Measurements from ENCODE around the gene GRSF1.
"Not testable (repeated sequence)": the region's sequence is repeated elsewhere in the genome, so short reads cannot be mapped to it uniquely, and the experiment has no call there.

DNA sequence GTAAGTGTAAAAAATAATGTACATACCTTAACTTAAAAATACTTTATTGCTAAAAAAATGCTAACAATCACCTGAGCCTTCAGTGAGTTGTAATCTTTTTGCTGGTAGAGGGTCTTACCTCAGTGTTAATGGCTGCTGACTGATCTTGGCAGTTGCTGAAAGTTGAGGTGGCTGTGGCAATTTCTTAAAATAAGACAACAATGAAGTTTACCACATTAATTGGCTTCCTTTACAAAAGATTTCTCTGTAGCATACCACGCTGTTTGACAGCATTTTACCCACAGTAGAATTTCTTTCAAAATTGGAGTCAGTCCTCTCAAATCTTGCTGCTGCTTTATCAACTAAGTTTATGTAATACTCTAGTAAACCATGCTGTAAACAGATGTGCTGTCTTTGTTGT, 70.3 kb downstream of the GRSF1 start:
- not testable (repeated sequence) for TF ChIP-seq POLR2A (IDR thresholded peaks at IDR 0.05; ENCODE audit: low read depth, low read length); POLR2AphosphoS5 (IDR thresholded peaks at IDR 0.05; ENCODE audit: low read length)
- TF ChIP-seq, protein P1, sequence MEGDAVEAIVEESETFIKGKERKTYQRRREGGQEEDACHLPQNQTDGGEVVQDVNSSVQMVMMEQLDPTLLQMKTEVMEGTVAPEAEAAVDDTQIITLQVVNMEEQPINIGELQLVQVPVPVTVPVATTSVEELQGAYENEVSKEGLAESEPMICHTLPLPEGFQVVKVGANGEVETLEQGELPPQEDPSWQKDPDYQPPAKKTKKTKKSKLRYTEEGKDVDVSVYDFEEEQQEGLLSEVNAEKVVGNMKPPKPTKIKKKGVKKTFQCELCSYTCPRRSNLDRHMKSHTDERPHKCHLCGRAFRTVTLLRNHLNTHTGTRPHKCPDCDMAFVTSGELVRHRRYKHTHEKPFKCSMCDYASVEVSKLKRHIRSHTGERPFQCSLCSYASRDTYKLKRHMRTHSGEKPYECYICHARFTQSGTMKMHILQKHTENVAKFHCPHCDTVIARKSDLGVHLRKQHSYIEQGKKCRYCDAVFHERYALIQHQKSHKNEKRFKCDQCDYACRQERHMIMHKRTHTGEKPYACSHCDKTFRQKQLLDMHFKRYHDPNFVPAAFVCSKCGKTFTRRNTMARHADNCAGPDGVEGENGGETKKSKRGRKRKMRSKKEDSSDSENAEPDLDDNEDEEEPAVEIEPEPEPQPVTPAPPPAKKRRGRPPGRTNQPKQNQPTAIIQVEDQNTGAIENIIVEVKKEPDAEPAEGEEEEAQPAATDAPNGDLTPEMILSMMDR (IDR thresholded peaks at IDR 0.05 in 2 of 3, conservative IDR thresholded peaks at IDR 0.05 in 1 of 3; ENCODE audit: control insufficient read depth in 2 of 3, extremely low read depth in 1 of 3, insufficient read depth in 1 of 3, low read depth in 3 of 3, low read length in 3 of 3) = not testable (repeated sequence)
- TF ChIP-seq, protein P2, sequence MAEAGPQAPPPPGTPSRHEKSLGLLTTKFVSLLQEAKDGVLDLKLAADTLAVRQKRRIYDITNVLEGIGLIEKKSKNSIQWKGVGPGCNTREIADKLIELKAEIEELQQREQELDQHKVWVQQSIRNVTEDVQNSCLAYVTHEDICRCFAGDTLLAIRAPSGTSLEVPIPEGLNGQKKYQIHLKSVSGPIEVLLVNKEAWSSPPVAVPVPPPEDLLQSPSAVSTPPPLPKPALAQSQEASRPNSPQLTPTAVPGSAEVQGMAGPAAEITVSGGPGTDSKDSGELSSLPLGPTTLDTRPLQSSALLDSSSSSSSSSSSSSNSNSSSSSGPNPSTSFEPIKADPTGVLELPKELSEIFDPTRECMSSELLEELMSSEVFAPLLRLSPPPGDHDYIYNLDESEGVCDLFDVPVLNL (IDR thresholded peaks at IDR 0.05; ENCODE audit: low read depth, low read length) = not testable (repeated sequence)

All from GM12878 (cell line).